ENCODE results near the gene KLHDC3. TPM values are rescaled to one million over a fixed set of nuclear protein-coding genes. Genes with fewer than 3 reads are reported as not detected.

KLHDC3 gene
- total and polyA plus RNA-seq, 9 of the 15 experiments (the other 6 are each of a cell fraction or from before 2014, with no cell fraction given), result 4.5 to 171 (median 107) TPM

- TF ChIP-seq FOS (IDR thresholded peaks at IDR 0.05; ENCODE audit: extremely low read depth, insufficient read length) (no peak), POLR2G (IDR thresholded peaks at IDR 0.05; ENCODE audit: low read depth, low read length) (peak; percentile 98), MTA3 (IDR thresholded peaks at IDR 0.05; ENCODE audit: borderline replicate concordance) (peak; percentile 49; the same call in 1 of the 2 replicates), DDX20 (tag; IDR thresholded peaks at IDR 0.05; ENCODE audit: low read depth) (no peak), NFATC3 (IDR thresholded peaks at IDR 0.05) (no peak), ETV1 (tag; conservative IDR thresholded peaks at IDR 0.05; ENCODE audit: low read depth) (peak; percentile 93), CREM (IDR thresholded peaks at IDR 0.05; ENCODE audit: low read depth) (peak; percentile 88), ESRRB (CRISPR knock-in tag; IDR thresholded peaks at IDR 0.05; ENCODE audit: borderline replicate concordance) (0 out of 2 replicates have a peak, but pooled peaks have one; percentile 9), THRAP3 (IDR thresholded peaks at IDR 0.05; ENCODE audit: borderline replicate concordance) (no peak), TGIF2 (CRISPR knock-in tag; IDR thresholded peaks at IDR 0.05) (no peak), TEAD1 (CRISPR knock-in tag; IDR thresholded peaks at IDR 0.05) (0 out of 4 replicates have a peak, but pooled peaks of 1 of the 2 experiments have one; percentile 14), ARID4B (CRISPR knock-in tag; IDR thresholded peaks at IDR 0.05) (0 out of 2 replicates have a peak, but pooled peaks have one; percentile 11)
- TF ChIP-seq, protein P1, sequence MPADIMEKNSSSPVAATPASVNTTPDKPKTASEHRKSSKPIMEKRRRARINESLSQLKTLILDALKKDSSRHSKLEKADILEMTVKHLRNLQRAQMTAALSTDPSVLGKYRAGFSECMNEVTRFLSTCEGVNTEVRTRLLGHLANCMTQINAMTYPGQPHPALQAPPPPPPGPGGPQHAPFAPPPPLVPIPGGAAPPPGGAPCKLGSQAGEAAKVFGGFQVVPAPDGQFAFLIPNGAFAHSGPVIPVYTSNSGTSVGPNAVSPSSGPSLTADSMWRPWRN (IDR thresholded peaks at IDR 0.05; ENCODE audit: low read depth), result no peak
- TF ChIP-seq, protein P2, sequence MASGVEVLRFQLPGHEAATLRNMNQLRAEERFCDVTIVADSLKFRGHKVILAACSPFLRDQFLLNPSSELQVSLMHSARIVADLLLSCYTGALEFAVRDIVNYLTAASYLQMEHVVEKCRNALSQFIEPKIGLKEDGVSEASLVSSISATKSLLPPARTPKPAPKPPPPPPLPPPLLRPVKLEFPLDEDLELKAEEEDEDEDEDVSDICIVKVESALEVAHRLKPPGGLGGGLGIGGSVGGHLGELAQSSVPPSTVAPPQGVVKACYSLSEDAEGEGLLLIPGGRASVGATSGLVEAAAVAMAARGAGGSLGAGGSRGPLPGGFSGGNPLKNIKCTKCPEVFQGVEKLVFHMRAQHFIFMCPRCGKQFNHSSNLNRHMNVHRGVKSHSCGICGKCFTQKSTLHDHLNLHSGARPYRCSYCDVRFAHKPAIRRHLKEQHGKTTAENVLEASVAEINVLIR (CRISPR knock-in tag; IDR thresholded peaks at IDR 0.05), result no peak
Observed at GRCh38 chr6:42978839-42979522, 35.1 kb upstream of the KLHDC3 start, which contains the start of gene PEX6 (continued).
